Endometrium (tissue), 2 donors: Measurements from ENCODE around the gene LRRC37A2.
"Not testable (repeated sequence)": the region's sequence is repeated elsewhere in the genome, so short reads cannot be mapped to it uniquely, and the experiment has no call there.

Experiments
- FAIRE-seq: peaks from 2 replicates; lab custom pipeline; 2012; peaks lifted over from hg19 to GRCh38; lab: Jason Lieb, UNC
- donor health status: control.
- donor health status: control.

LRRC37A2 gene

DNA sequence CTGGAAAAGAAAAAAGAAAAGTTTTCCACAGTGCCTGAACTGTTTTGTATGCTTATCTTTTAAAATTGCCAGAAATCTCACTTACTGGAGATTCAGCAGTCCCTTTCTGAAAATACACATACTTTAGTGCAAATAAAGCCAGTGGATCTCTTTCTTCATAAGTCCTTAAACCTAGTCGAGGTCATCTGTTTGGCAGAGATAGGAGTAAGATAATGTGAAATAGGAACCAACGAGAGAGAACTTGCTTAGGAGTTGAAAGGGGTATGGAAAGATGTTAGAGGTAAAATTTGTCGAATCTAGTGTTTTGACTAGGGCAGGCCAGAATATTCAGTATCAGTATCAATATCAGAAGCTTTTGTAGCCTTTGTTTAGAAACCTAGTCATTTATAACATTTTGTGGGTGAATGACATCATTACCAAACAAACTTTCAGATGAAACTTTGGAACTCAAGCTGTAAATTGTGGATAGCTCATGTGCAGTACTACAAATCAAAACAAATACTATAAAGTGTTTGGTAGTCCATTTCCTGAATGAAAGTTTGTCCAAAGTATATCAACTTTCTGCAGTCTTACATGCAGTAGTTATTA is 86.2 kb downstream of the LRRC37A2 start:
- FAIRE-seq, result peak; percentile 85

DNA sequence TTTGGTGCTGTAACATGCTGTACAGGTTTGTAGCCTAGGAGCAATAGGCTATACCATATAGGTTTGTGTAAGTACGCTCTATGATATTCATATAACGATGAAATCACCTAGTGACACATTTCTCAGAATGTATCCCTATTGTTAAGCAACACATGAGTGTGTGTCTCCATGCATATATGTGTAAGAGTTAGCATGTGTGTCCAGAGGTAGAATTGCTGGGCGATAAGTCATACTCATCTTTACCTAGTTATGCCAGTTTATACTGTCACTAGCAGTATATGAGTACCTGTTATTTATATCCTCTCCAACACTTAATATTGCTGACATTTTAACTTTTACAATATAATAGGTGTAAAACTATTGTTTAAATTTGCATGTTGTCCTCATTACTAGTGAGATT is 88.5 kb downstream of the LRRC37A2 start:
- not testable (repeated sequence) for FAIRE-seq

DNA sequence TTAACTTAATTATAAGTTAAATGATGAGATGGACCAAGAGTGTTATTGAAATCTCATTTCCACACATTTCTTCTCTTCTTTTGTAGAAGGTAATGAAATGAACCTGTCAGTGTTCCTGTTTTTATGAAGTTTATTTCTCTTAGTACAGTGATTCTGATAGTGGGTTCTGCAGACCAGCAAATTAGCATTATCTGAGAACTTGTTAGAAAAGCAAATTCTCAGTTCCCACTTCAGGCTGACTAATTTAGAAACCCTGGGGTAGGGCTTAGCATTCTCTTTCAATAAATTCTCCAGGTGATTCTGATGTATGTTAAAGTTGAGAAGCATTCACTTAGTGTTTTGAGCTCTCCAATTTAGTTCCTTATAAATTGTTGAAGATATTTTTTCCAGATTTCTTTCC is 90.9 kb downstream of the LRRC37A2 start:
- not testable (repeated sequence) for FAIRE-seq
